HG02623 (cell line): ENCODE measurements around the gene KLHL36.
"Not testable (repeated sequence)": the region's sequence is repeated elsewhere in the genome, so short reads cannot be mapped to it uniquely, and the experiment has no call there.

Source experiments
- ATAC-seq: cut with Tn5 transposase; IDR thresholded peaks from one replicate; pipeline ENCODE4 v1.9.1; 2021; ENCODE audit warnings: moderate library complexity; ENCODE audit not compliant: unreplicated experiment

KLHL36 gene

GRCh38 chr16:84667600-84668309, 19.4 kb downstream of the KLHL36 start:
- ATAC-seq, result no peak

- ATAC-seq, result no peak
Observed at GRCh38 chr16:84670063-84670462, 21.8 kb downstream of the KLHL36 start.

- no peak for ATAC-seq
Observed at GRCh38 chr16:84672276-84673202, 24.2 kb downstream of the KLHL36 start.

DNA sequence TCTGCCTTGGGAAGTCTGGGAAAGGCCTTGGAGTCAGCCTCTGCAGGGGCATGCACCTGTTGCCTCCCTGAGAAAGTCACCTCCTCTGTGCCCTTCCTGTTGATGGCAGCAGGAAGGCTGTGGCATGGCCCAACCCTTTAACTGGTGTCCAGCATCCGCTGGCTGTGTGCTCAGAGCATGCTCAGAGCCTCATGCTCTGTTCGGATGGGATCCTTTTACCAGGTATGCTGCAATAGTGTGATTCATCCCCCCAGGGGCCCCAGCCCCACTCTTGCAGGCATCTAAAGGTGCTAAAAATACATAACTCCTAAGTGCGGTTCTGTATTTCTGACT, 24.9 kb downstream of the KLHL36 start:
- no peak for ATAC-seq

GRCh38 chr16:84673561-84673960, 25.2 kb downstream of the KLHL36 start:
- no peak for ATAC-seq

DNA sequence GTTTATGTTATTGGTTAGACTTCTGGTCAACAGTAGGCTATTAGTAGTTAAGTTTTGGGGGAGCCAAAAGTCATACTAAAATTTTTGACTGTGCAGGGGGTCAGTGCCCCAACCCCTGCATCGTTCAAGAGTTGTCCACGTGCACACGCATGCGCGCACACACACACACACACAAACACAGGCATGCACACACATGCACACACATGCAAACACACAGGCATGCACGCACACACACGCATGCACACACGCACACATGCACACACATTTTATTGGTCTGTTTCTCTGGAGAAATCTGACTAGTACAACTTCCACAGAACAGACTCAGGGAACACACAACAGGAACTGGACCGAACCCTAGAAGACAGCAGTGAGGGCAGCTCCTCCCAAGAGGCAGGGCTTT, 27.1 kb downstream of the KLHL36 start:
- no peak for ATAC-seq

- ATAC-seq, result no peak
Observed at GRCh38 chr16:84675884-84676283, 27.6 kb downstream of the KLHL36 start.

DNA sequence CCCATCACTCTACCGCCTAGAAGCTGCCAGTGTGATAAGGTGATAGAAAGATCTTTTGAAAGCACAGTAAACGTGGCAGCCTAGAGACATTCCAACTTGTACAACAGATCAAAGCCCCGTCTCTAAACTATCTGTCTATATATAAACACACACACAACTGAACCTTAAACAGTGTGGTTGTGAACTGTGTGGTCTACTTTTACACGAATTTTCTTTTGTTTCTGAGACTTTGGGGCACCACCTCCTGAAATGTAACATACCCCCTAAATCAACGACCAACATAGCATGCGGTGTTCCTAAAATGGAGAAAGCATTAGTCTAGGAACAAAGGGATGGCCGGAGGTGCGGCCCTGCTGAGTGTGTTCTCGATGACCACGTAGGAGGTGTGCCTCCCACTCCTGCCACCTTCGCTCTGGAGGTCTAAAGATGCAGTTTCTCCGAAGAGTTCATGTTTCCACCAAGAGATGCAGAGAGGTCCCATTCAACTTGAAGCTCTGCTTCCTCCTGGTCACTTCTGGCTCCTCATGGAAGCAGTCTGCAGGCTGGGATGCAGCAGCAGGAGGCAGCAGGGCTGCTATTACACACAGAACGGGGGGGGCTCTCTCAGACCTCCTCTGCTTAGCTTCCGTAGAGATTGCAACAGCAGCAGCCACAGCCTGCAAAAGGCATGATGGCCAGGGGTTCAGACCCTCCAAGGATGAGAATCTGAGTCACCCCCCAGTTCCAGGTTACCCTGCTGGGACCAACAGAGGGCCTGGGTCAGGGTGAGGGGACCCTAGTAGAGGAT, 28.9 kb downstream of the KLHL36 start:
- no peak for ATAC-seq

- no peak for ATAC-seq
Observed at GRCh38 chr16:84677849-84678248, 29.5 kb downstream of the KLHL36 start.

- no peak for ATAC-seq
Observed at GRCh38 chr16:84678541-84678940, 30.2 kb downstream of the KLHL36 start.

DNA sequence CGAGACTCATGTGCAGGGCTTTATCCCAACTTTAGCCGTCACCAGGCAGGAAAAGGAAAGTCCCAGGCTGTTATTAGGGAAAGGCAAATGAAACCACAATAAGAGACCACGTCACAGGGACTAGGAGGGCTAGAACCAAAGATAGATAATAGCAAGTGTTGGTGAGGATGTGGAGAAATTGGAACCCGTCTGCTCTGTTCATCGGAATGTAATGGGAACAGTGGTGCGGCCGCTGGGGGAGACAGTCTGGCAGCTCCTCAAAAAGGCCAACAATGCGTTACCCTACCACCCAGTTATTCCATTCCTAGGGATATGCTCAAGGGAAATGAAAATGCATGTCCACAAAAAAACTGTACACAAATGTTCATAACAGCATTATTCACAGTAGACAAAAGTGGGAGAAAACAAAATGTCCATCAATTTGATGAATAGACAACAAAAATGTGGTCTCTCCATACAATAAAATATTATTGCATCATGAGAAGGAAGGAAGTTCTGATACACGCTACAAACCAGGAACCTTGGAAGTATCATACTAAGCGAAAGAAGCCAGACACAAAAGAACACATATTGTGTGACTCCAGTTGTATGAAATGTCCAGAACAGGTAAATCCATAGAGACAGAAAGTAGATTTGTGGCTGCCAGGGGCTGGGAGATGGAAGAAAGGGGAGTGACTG, 32.0 kb downstream of the KLHL36 start:
- ATAC-seq, result no peak

GRCh38 chr16:84680843-84681629, 32.7 kb downstream of the KLHL36 start:
- ATAC-seq, result no peak

DNA sequence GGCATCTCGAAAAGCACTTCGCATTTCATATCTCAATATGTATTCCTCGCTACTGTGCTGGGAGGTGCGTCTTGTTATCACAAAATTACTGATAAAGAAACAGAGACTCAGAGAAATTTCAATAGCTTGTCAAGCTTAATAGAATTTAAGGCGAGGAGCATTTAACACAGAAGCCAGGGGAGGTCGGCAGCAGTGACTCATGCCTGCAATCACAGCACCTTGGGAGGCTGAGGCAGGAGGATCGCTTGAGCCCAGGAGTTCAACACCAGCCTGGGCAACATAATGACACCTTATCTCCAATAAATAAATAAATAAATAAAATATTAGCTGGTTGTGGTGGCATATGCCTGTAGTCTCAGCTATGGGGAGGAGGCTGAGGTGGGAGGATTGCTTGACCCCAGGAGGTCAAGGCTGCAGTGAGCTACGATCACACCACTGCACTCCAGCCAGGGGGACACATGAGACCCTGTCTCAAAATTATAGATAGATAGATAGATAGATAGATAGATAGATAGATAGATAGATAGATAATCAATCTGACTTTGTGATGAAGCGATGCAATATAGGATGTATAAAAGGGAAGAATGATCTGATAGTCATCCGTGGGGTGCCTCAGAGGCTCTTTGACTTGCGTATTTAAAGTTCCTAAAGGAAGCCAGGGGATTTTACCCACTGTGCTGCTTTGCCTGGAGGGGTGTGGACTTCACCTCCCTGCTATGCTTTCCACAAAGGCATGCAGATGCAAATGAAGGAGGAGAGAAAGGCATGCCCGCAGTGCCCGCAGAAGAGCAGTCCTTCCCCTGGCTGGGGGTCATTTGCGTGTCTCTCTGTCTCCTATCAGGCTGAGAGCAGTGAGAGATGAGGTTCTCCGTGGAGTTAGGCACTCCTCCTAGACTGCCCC, 35.6 kb downstream of the KLHL36 start:
- ATAC-seq, result no peak

DNA sequence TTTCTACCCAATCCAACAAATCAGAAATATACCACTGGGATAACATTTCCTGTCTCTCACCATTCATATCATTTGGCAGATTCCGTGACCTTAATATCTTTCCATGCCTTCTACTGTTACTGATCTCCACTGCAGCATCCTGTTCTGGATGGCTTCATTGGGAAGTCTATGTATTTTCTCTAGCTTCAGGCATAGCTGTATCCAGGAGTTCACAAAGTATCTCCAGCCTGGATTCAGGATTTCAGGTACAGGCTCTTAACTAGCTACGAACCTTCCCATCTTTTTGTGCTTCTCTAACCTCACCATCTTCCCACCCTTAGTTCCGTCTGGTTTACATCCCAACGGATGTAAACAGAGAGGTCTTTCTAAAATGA, 36.3 kb downstream of the KLHL36 start:
- no peak for ATAC-seq

- no peak for ATAC-seq
Observed at GRCh38 chr16:84685210-84685609, 36.9 kb downstream of the KLHL36 start.

GRCh38 chr16:84686707-84687298, 38.5 kb downstream of the KLHL36 start:
- ATAC-seq, result no peak

DNA sequence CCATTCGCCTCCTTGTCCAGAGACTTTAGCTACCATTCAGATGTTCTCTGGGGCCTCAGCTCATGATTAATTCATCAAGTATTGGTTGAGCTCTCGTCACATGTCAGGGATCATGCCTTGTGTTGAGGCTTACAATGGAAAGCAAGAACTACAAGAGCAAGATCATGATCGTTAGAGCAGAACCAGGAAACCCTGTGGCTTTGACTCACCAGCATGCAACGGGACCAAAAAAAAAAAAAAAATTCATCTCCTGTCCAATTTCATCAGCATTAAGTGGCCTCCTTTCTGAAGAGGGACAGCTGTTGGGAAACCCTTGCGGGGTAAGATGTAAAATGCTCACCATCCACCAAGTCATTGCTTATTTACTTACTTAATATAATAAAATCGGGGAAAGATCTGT, 39.4 kb downstream of the KLHL36 start:
- ATAC-seq, result no peak

DNA sequence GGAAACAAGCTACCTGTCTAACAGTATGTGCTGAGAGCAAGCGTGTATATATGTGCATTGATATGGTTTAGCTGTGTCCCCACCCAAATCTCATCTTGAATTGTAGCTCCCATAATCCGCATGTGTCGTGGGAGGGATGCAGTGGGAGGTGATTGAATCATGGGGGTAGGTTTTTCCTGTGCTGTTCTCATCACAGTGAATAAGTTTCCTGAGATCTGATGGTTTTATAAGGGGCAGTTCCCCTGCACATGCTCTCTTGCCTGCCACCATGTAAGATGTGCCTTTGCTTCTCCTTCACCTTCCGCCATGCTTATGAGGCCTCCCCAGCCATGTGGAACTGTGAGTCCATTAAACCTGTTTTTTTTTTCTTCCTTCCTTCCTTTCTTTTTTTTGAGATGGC, 39.9 kb downstream of the KLHL36 start:
- not testable (repeated sequence) for ATAC-seq

GRCh38 chr16:84689111-84689510, 40.8 kb downstream of the KLHL36 start:
- ATAC-seq, result no peak
